ENCODE results near the gene DIS3.
"Not testable (repeated sequence)": the region's sequence is repeated elsewhere in the genome, so short reads cannot be mapped to it uniquely, and the experiment has no call there.

DIS3 gene, protein sequence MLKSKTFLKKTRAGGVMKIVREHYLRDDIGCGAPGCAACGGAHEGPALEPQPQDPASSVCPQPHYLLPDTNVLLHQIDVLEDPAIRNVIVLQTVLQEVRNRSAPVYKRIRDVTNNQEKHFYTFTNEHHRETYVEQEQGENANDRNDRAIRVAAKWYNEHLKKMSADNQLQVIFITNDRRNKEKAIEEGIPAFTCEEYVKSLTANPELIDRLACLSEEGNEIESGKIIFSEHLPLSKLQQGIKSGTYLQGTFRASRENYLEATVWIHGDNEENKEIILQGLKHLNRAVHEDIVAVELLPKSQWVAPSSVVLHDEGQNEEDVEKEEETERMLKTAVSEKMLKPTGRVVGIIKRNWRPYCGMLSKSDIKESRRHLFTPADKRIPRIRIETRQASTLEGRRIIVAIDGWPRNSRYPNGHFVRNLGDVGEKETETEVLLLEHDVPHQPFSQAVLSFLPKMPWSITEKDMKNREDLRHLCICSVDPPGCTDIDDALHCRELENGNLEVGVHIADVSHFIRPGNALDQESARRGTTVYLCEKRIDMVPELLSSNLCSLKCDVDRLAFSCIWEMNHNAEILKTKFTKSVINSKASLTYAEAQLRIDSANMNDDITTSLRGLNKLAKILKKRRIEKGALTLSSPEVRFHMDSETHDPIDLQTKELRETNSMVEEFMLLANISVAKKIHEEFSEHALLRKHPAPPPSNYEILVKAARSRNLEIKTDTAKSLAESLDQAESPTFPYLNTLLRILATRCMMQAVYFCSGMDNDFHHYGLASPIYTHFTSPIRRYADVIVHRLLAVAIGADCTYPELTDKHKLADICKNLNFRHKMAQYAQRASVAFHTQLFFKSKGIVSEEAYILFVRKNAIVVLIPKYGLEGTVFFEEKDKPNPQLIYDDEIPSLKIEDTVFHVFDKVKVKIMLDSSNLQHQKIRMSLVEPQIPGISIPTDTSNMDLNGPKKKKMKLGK

DNA sequence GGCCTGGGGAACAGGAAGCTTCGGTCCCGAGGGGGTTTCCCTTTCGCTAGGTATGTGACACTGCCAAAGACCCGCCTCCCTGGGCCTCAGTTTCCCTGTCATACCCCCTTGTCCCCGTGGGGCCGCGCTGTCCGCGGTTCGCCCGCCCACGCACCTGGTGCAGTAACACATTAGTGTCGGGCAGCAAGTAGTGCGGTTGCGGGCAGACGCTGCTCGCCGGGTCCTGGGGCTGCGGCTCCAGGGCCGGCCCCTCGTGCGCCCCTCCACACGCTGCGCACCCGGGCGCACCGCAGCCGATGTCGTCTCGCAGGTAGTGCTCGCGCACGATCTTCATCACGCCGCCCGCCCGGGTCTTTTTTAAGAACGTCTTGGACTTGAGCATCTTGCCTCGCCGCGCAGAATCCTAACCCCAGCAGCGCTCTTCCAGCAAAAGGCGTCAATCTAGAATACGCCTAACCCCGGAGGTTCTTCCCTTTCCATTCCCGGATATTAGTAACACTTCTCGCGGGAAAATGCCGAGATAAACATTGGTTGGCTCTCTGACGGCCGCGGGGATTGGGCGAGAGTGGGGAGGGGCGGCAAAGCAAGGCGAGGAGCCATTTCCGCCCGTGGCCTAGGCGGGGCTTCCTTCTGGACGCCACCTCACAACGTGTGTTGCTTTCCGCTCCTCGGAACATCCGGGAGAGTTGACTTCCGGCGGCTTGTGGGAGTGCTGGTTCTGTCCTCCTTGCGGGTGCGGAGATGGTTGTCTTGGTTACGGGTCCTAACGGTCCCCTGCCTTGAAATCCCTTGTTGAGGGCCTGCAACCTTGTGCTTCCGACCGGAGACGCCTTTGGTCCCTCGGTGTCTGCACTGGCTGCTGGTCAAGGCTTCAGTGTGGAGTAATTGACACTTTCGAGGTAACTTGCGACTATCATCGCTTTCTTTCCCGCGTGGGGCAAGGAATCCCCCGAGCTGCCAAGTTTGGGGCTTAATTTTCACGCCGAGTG, at the start of gene DIS3, which contains the start of gene PIBF1:
Gene DIS3, minus strand, starts transcription at position 450 of the 989 bp plus-strand sequence. Its CDS starts 68 bp downstream, at position 382.
Gene PIBF1, plus strand, starts transcription at position 683 of the 989 bp plus-strand sequence. CDS start 1,337 bp downstream, outside the sequence.
- Histone ChIP-seq H3K36me3 (ENCODE audit: insufficient read depth, low read depth, low read length) (peaks cover 38% of the 10 kb centered on the region), H3K4me1 (ENCODE audit: insufficient read depth, low read length) (peaks cover 12% of the 10 kb centered on the region), H3K4me3 (ENCODE audit: low read length) (peak within 1 kb of the TSS; percentile 95)

DNA sequence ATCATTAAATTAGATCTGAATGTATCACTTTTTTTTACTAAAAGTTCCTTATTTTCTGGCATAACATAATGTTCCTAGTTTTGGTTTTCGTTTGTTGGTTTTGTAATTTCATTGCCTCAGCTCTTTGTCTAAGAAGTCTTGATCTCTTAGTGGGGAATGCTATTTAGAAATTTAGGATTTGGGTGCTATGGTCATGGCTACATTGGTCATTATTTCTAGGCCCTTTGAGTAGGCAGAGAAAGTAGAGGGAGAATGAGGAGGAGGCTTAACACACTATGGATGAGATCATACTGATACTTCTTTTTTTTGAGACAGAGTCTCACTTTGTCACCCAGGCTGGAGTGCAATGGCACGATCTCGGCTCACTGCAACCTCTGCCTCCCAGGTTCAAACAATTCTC, 42.0 kb upstream of the DIS3 start:
- peaks cover 18% of the 10 kb centered on the region for H3K36me3 ChIP-seq (ENCODE audit: insufficient read depth, low read depth, low read length)

More for the DNA sequence above, at the start of gene DIS3, which contains the start of gene PIBF1:
- H3K27me3 ChIP-seq (ENCODE audit: insufficient read depth, low read length): no peaks in the 10 kb centered on the region
- no peaks in the 10 kb centered on the region for H3K9me3 ChIP-seq (ENCODE audit: insufficient read depth, low read depth, low read length)
- peak within 1 kb of the TSS; percentile 95 for H3K9ac ChIP-seq (ENCODE audit: low read depth, low read length)
- H3K27ac ChIP-seq (ENCODE audit: low read length): peak within 1 kb of the TSS; percentile 65

DNA sequence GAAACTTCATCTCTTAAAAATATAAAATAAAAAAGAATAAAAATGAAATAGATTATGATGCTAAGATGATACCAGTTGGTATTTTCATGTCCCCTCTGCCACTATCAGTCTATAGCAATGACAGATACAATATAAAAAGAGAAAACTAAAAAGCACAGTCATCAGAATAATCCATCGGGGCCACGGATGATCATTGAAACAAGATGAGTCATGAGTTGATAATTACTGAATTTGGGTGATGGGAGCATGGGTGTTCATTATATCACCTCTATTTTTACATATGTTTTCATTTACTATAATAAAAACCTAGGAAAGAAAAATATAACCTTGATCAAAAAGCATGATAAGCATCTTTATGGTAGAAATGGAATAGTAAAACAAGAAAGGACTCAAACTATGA, 41.4 kb upstream of the DIS3 start:
- Histone ChIP-seq H3K9me3 (ENCODE audit: insufficient read depth, low read depth, low read length) (no peaks in the 10 kb centered on the region), H3K9ac (ENCODE audit: low read depth, low read length) (no peak overlapping the region), H3K27me3 (ENCODE audit: insufficient read depth, low read length) (no peaks in the 10 kb centered on the region), H3K4me3 (ENCODE audit: low read length) (no peak overlapping the region), H3K36me3 (ENCODE audit: insufficient read depth, low read depth, low read length) (peaks cover 18% of the 10 kb centered on the region), H3K27ac (ENCODE audit: low read length) (no peak overlapping the region), H3K4me1 (ENCODE audit: insufficient read depth, low read length) (peaks cover 4% of the 10 kb centered on the region; the same call in 1 of the 2 replicates)

More for the DNA sequence above, 42.0 kb upstream of the DIS3 start:
- no peak overlapping the region for H3K27ac ChIP-seq (ENCODE audit: low read length)
- H3K4me3 ChIP-seq (ENCODE audit: low read length): no peak overlapping the region
- peaks cover 4% of the 10 kb centered on the region; the same call in 1 of the 2 replicates for H3K4me1 ChIP-seq (ENCODE audit: insufficient read depth, low read length)
- no peaks in the 10 kb centered on the region for H3K27me3 ChIP-seq (ENCODE audit: insufficient read depth, low read length)
- no peaks in the 10 kb centered on the region for H3K9me3 ChIP-seq (ENCODE audit: insufficient read depth, low read depth, low read length)
- H3K9ac ChIP-seq (ENCODE audit: low read depth, low read length): no peak overlapping the region

DNA sequence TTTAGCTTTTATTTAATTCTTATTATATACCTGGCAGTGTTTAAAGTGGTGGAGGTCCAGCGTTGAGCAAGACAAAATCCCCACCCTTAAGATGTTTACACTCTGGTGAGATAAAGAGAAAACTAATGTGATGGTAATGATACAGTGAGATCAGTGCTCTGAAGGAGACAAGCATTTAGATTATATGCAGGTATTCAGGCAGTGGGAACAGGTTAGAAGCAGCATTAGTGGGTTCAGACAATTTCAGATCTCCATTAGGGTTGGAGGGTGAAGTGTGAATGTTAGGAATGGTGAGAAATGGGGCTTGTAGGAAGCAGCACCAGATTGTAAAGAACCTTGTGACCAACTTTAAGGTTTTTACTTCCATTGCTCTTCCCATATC, 39.2 kb upstream of the DIS3 start:
- no peaks in the 10 kb centered on the region for H3K27me3 ChIP-seq (ENCODE audit: insufficient read depth, low read length)
- peaks cover 4% of the 10 kb centered on the region; the same call in 1 of the 2 replicates for H3K4me1 ChIP-seq (ENCODE audit: insufficient read depth, low read length)
- no peak overlapping the region for H3K27ac ChIP-seq (ENCODE audit: low read length)
- no peak overlapping the region for H3K4me3 ChIP-seq (ENCODE audit: low read length)
- H3K9ac ChIP-seq (ENCODE audit: low read depth, low read length): no peak overlapping the region
- peaks cover 13% of the 10 kb centered on the region; the same call in 1 of the 2 replicates for H3K36me3 ChIP-seq (ENCODE audit: insufficient read depth, low read depth, low read length)
- no peaks in the 10 kb centered on the region for H3K9me3 ChIP-seq (ENCODE audit: insufficient read depth, low read depth, low read length)

DNA sequence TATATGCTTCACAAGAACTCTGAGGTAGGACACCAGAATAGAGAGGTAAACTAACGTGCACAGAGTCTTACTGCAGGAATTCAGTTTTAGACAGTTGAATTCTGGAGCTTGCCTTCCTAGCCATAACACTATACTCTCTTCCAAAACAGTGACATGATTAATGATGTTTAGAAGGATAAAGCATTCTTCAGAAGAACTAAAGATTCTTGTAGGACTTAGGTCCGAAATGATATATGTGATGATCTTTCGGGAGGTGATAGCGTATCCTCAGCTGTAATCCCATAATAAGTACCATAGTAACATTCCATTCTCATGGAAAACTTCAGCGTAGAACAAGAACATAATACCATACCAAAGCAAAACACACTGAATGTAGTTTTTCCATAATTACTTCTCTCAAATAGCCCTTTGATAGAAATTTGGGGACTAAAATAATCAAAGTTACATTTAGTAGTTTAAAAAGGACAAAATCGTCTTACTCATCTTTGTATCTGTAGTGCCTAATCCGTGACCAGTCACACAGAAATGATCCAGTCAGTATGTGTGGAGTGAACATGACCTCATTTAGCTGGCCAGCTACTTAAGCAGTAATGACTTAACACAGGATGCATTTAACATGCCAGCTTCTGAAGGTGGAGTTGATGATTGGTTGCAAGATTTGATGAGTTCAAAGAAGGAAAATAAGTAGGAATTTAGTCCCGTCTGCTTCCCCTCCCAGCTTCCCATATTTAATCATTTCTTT, 38.6 kb upstream of the DIS3 start:
- Histone ChIP-seq H3K27ac (ENCODE audit: low read length) (no peak overlapping the region), H3K4me3 (ENCODE audit: low read length) (no peak overlapping the region), H3K36me3 (ENCODE audit: insufficient read depth, low read depth, low read length) (peaks cover 11% of the 10 kb centered on the region; the same call in 1 of the 2 replicates), H3K9ac (ENCODE audit: low read depth, low read length) (no peak overlapping the region), H3K4me1 (ENCODE audit: insufficient read depth, low read length) (peaks cover 4% of the 10 kb centered on the region; the same call in 1 of the 2 replicates), H3K27me3 (ENCODE audit: insufficient read depth, low read length) (no peaks in the 10 kb centered on the region), H3K9me3 (ENCODE audit: insufficient read depth, low read depth, low read length) (no peaks in the 10 kb centered on the region)

DNA sequence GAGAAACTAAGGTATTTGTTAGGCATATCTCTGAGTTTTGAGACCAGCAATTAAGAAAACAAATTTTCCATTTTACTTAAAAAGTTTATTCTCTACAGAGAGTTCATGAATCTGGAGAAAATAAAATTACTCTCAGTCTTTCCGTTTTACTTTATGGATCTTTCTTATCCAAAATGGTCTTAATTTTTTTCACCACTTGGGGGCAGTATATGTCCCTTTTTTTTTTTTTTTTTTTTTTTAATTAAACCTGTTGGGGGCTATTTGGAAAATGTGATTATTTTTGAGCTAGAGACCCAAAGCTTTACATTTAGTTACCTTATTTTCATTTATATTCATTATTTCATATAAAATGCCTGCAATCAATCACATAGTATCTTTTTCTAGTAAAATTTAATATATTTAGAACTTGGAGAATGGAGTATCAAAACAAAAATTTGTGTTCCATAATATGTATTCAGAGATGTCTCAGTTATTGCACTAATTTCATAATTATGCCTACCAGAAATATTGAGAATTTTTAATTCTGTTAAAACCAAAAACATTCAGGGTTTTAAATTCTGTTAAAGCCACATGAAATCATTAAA, 27.3 kb upstream of the DIS3 start:
- Histone ChIP-seq H3K27ac (ENCODE audit: low read length) (no peak overlapping the region), H3K4me1 (ENCODE audit: insufficient read depth, low read length) (no peaks in the 10 kb centered on the region), H3K4me3 (ENCODE audit: low read length) (no peak overlapping the region), H3K36me3 (ENCODE audit: insufficient read depth, low read depth, low read length) (peaks cover 20% of the 10 kb centered on the region; the same call in 1 of the 2 replicates), H3K9ac (ENCODE audit: low read depth, low read length) (no peak overlapping the region), H3K9me3 (ENCODE audit: insufficient read depth, low read depth, low read length) (no peaks in the 10 kb centered on the region), H3K27me3 (ENCODE audit: insufficient read depth, low read length) (no peaks in the 10 kb centered on the region)

DNA sequence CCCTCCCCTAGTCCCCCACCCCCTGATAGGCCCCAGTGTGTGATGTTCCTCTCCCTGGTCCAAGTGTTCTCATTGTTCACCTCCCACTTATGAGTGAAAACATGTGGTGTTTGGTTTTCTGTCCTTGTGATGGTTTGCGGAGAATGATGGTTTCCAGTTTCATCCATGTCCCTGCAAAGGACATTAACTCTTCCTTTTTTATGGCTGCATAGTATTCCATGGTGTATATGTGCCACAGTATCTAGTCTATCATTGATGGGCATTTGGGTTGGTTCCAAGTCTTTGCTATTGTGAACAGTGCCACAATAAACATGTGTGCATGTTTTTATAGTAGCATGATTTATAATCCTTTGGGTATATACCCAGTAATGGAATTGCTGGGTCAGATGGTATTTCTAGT, 24.8 kb upstream of the DIS3 start:
- H3K4me1 ChIP-seq (ENCODE audit: insufficient read depth, low read length); H3K4me3 ChIP-seq (ENCODE audit: low read length); H3K27me3 ChIP-seq (ENCODE audit: insufficient read depth, low read length): not testable (repeated sequence)

DNA sequence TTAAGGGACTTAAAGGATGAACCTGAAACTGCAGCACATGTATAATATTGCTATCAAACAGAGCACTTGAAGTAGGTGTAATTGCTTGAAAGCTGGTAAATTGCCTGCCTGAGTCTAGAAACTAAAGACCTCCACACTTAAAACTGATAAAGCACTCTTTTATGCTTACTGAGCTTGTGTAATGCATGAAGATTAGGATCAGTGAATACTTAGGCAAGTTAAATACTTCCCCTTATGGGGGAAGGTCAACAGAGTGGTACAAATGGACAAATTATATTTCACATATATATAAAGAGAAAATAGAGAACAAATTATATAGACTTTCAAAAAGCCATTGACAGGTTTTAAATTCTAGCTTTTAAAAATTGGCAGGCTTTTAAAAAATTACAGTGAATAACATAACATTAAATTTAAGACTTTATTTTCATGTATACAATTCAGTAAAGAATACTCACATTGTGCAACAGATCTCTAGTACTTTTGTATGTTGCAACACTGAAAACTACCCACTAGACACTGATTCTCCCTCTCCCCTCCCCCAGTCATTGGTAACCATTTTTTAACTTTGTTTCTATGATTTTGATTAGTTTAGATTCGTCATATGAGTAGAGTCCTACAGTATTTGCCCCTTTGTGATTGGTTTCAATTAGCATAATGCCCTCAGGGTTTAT, 24.1 kb upstream of the DIS3 start:
- H3K27ac ChIP-seq (ENCODE audit: low read length): no peak overlapping the region
- H3K27me3 ChIP-seq (ENCODE audit: insufficient read depth, low read length): no peaks in the 10 kb centered on the region
- H3K4me3 ChIP-seq (ENCODE audit: low read length): no peak overlapping the region
- no peak overlapping the region for H3K9ac ChIP-seq (ENCODE audit: low read depth, low read length)
- no peaks in the 10 kb centered on the region for H3K9me3 ChIP-seq (ENCODE audit: insufficient read depth, low read depth, low read length)
- H3K36me3 ChIP-seq (ENCODE audit: insufficient read depth, low read depth, low read length): peaks cover 16% of the 10 kb centered on the region; the same call in 1 of the 2 replicates
- no peaks in the 10 kb centered on the region for H3K4me1 ChIP-seq (ENCODE audit: insufficient read depth, low read length)

More for the DNA sequence above, 24.8 kb upstream of the DIS3 start:
- H3K9ac ChIP-seq (ENCODE audit: low read depth, low read length); H3K27ac ChIP-seq (ENCODE audit: low read length); H3K9me3 ChIP-seq (ENCODE audit: insufficient read depth, low read depth, low read length): not testable (repeated sequence)
- H3K36me3 ChIP-seq (ENCODE audit: insufficient read depth, low read depth, low read length): peaks cover 16% of the 10 kb centered on the region; the same call in 1 of the 2 replicates

DNA sequence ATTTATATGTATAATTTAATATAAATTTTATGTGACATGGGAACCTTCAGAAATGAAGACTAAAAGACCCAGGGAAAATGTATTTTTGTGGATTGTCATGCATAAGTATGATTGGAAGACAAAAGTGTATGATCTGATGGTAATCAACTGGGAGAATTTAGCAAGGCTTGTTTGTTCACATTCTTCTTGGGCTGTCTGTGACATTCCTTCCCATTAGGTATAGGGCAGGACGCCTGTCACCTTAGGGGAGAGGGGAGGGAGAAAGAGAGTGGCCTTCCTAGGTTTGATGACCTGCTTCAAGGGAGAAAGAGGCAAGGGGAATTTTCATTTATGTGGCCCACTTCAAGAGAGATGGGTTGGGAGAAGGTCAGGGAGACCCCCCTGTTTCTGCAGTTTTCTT, 22.6 kb upstream of the DIS3 start:
- Histone ChIP-seq H3K27ac (ENCODE audit: low read length) (no peak overlapping the region), H3K9ac (ENCODE audit: low read depth, low read length) (no peak overlapping the region), H3K4me1 (ENCODE audit: insufficient read depth, low read length) (no peaks in the 10 kb centered on the region), H3K9me3 (ENCODE audit: insufficient read depth, low read depth, low read length) (no peaks in the 10 kb centered on the region), H3K27me3 (ENCODE audit: insufficient read depth, low read length) (no peaks in the 10 kb centered on the region), H3K36me3 (ENCODE audit: insufficient read depth, low read depth, low read length) (peaks cover 19% of the 10 kb centered on the region; the same call in 1 of the 2 replicates), H3K4me3 (ENCODE audit: low read length) (no peak overlapping the region)
